Measurements from ENCODE around the gene TTC3. TPM values are rescaled to one million over a fixed set of nuclear protein-coding genes. Genes with fewer than 3 reads are reported as not detected.
"Not testable (repeated sequence)": the region's sequence is repeated elsewhere in the genome, so short reads cannot be mapped to it uniquely, and the experiment has no call there.

TTC3 gene
- 100 to 1,000 TPM; 289 to 556 TPM for total RNA-seq
- polyA plus RNA-seq (ENCODE audit: insufficient read length in 2 of 2) = 100 to 1,000 TPM; 197 to 300 TPM
- long read RNA-seq, donor 1, partial matches to known transcripts = 196 of 208 reads
- long read RNA-seq, donor 1, other reads (novel, unspliced or antisense) = 8 of 208 reads
- long read RNA-seq, donor 2, partial matches to known transcripts = 57 of 60 reads
- long read RNA-seq, donor 2, other reads (novel, unspliced or antisense) = 0 of 60 reads
- long read RNA-seq, donor 3, partial matches to known transcripts = 129 of 129 reads
- long read RNA-seq, donor 3, other reads (novel, unspliced or antisense) = 0 of 129 reads
- long read RNA-seq, donor 4, partial matches to known transcripts = 71 of 76 reads
- long read RNA-seq, donor 4, other reads (novel, unspliced or antisense) = 0 of 76 reads

- peak; percentile 93 to 99 (median 96) for DNase-seq (ENCODE audit: low read depth in 4 of 6, low spot score in 6 of 6)
- Histone ChIP-seq H3K36me3 (ENCODE audit: control insufficient read depth, insufficient read depth, low read length) (no peaks in the 10 kb centered on the region), H3K9me3 (ENCODE audit: control insufficient read depth, insufficient read depth, low read length) (no peaks in the 10 kb centered on the region), H3K27me3 (ENCODE audit: control insufficient read depth, insufficient read depth, low read length) (no peaks in the 10 kb centered on the region), H3K4me1 (ENCODE audit: control insufficient read depth, insufficient read depth, low read length) (peaks cover 14% of the 10 kb centered on the region), H3K4me3 (ENCODE audit: low read depth, low read length) (peak within 1 kb of the TSS; percentile 92), H3K27ac (ENCODE audit: low read depth, low read length) (peak within 1 kb of the TSS; percentile 98)
- under 1% methylated on average over 61 of the region's 61 CpGs for WGBS (ENCODE audit: insufficient coverage)
Observed at GRCh38 chr21:37072988-37073416, at the start of gene TTC3, which contains the start of gene PIGP. TTC3 (plus strand) TSS chr21:37073254; CDS start chr21:37087258, 14,004 bp downstream. PIGP (minus strand) TSS chr21:37073071; CDS start chr21:37072515, 556 bp downstream.

- peak overlapping the region; percentile 6 for H3K27ac ChIP-seq (ENCODE audit: low read depth, low read length)
- peak in 2 of 6 donors; percentile 13 to 79 for DNase-seq (ENCODE audit: low read depth in 4 of 6, low spot score in 6 of 6)
- no peak overlapping the region for H3K4me3 ChIP-seq (ENCODE audit: low read depth, low read length)
- no peaks in the 10 kb centered on the region for H3K9me3 ChIP-seq (ENCODE audit: control insufficient read depth, insufficient read depth, low read length)
- H3K36me3 ChIP-seq (ENCODE audit: control insufficient read depth, insufficient read depth, low read length) = no peaks in the 10 kb centered on the region
- H3K27me3 ChIP-seq (ENCODE audit: control insufficient read depth, insufficient read depth, low read length) = no peaks in the 10 kb centered on the region
- no peaks in the 10 kb centered on the region for H3K4me1 ChIP-seq (ENCODE audit: control insufficient read depth, insufficient read depth, low read length)
- 13% methylated on average over 2 of the region's 4 CpGs for WGBS (ENCODE audit: insufficient coverage)
Observed at GRCh38 chr21:37026499-37026898, 46.6 kb upstream of the TTC3 start.

- no peaks in the 10 kb centered on the region for H3K9me3 ChIP-seq (ENCODE audit: control insufficient read depth, insufficient read depth, low read length)
- H3K4me1 ChIP-seq (ENCODE audit: control insufficient read depth, insufficient read depth, low read length) = no peaks in the 10 kb centered on the region
- H3K27ac ChIP-seq (ENCODE audit: low read depth, low read length) = no peak overlapping the region
- no peak overlapping the region for H3K4me3 ChIP-seq (ENCODE audit: low read depth, low read length)
- H3K36me3 ChIP-seq (ENCODE audit: control insufficient read depth, insufficient read depth, low read length) = no peaks in the 10 kb centered on the region
- WGBS (ENCODE audit: insufficient coverage) = 83% methylated on average over 4 of the region's 4 CpGs
- DNase-seq (ENCODE audit: low read depth in 4 of 6, low spot score in 6 of 6) = peak in 1 of 6 donors; percentile 22
- no peaks in the 10 kb centered on the region for H3K27me3 ChIP-seq (ENCODE audit: control insufficient read depth, insufficient read depth, low read length)
Observed at GRCh38 chr21:37028570-37028969, 44.5 kb upstream of the TTC3 start.

- no peaks in the 10 kb centered on the region for H3K27me3 ChIP-seq (ENCODE audit: control insufficient read depth, insufficient read depth, low read length)
- no peak overlapping the region for H3K27ac ChIP-seq (ENCODE audit: low read depth, low read length)
- H3K9me3 ChIP-seq (ENCODE audit: control insufficient read depth, insufficient read depth, low read length) = no peaks in the 10 kb centered on the region
- H3K4me3 ChIP-seq (ENCODE audit: low read depth, low read length) = no peak overlapping the region
- no peak for DNase-seq (ENCODE audit: low read depth in 4 of 6, low spot score in 6 of 6)
- no peaks in the 10 kb centered on the region for H3K4me1 ChIP-seq (ENCODE audit: control insufficient read depth, insufficient read depth, low read length)
- no peaks in the 10 kb centered on the region for H3K36me3 ChIP-seq (ENCODE audit: control insufficient read depth, insufficient read depth, low read length)
- 86% methylated on average over 1 of the region's 4 CpGs for WGBS (ENCODE audit: insufficient coverage)
Observed at GRCh38 chr21:37030864-37031263, 42.2 kb upstream of the TTC3 start.

GRCh38 chr21:37032293-37032692 is 40.8 kb upstream of the TTC3 start:
- no peaks in the 10 kb centered on the region for H3K4me1 ChIP-seq (ENCODE audit: control insufficient read depth, insufficient read depth, low read length)
- H3K36me3 ChIP-seq (ENCODE audit: control insufficient read depth, insufficient read depth, low read length) = no peaks in the 10 kb centered on the region
- no peaks in the 10 kb centered on the region for H3K27me3 ChIP-seq (ENCODE audit: control insufficient read depth, insufficient read depth, low read length)
- H3K4me3 ChIP-seq (ENCODE audit: low read depth, low read length) = no peak overlapping the region
- DNase-seq (ENCODE audit: low read depth in 4 of 6, low spot score in 6 of 6) = no peak
- H3K9me3 ChIP-seq (ENCODE audit: control insufficient read depth, insufficient read depth, low read length) = no peaks in the 10 kb centered on the region
- no peak overlapping the region for H3K27ac ChIP-seq (ENCODE audit: low read depth, low read length)
- WGBS (ENCODE audit: insufficient coverage) = 79% methylated on average over 2 of the region's 5 CpGs

GRCh38 chr21:37032877-37033471 is 40.1 kb upstream of the TTC3 start:
- WGBS (ENCODE audit: insufficient coverage) = 67% methylated on average over 1 of the region's 4 CpGs

GRCh38 chr21:37034394-37034793 is 38.7 kb upstream of the TTC3 start:
- not testable (repeated sequence) for DNase-seq (ENCODE audit: low read depth in 4 of 6, low spot score in 6 of 6); H3K4me1 ChIP-seq (ENCODE audit: control insufficient read depth, insufficient read depth, low read length); H3K27me3 ChIP-seq (ENCODE audit: control insufficient read depth, insufficient read depth, low read length); H3K27ac ChIP-seq (ENCODE audit: low read depth, low read length); H3K36me3 ChIP-seq (ENCODE audit: control insufficient read depth, insufficient read depth, low read length); H3K9me3 ChIP-seq (ENCODE audit: control insufficient read depth, insufficient read depth, low read length); H3K4me3 ChIP-seq (ENCODE audit: low read depth, low read length)
- WGBS (ENCODE audit: insufficient coverage) = no CpG with 5 or more reads among the region's 4 CpGs

More at GRCh38 chr21:37032877-37033471, 40.1 kb upstream of the TTC3 start:
- no peak overlapping the region for H3K27ac ChIP-seq (ENCODE audit: low read depth, low read length)
- H3K4me3 ChIP-seq (ENCODE audit: low read depth, low read length) = no peak overlapping the region
- no peaks in the 10 kb centered on the region for H3K9me3 ChIP-seq (ENCODE audit: control insufficient read depth, insufficient read depth, low read length)
- H3K4me1 ChIP-seq (ENCODE audit: control insufficient read depth, insufficient read depth, low read length) = no peaks in the 10 kb centered on the region
- DNase-seq (ENCODE audit: low read depth in 4 of 6, low spot score in 6 of 6) = peak in 1 of 6 donors; percentile 7
- H3K36me3 ChIP-seq (ENCODE audit: control insufficient read depth, insufficient read depth, low read length) = no peaks in the 10 kb centered on the region
- H3K27me3 ChIP-seq (ENCODE audit: control insufficient read depth, insufficient read depth, low read length) = no peaks in the 10 kb centered on the region

- Histone ChIP-seq H3K4me1 (ENCODE audit: control insufficient read depth, insufficient read depth, low read length) (no peaks in the 10 kb centered on the region), H3K4me3 (ENCODE audit: low read depth, low read length) (no peak overlapping the region), H3K27me3 (ENCODE audit: control insufficient read depth, insufficient read depth, low read length) (no peaks in the 10 kb centered on the region), H3K9me3 (ENCODE audit: control insufficient read depth, insufficient read depth, low read length) (no peaks in the 10 kb centered on the region), H3K27ac (ENCODE audit: low read depth, low read length) (no peak overlapping the region), H3K36me3 (ENCODE audit: control insufficient read depth, insufficient read depth, low read length) (no peaks in the 10 kb centered on the region)
- DNase-seq (ENCODE audit: low read depth in 4 of 6, low spot score in 6 of 6) = no peak
- WGBS (ENCODE audit: insufficient coverage) = no CpG with 5 or more reads among the region's 4 CpGs
Observed at GRCh38 chr21:37036177-37036576, 36.9 kb upstream of the TTC3 start.

GRCh38 chr21:37039411-37040075 is 33.5 kb upstream of the TTC3 start:
- Histone ChIP-seq H3K27ac (ENCODE audit: low read depth, low read length) (no peak overlapping the region), H3K36me3 (ENCODE audit: control insufficient read depth, insufficient read depth, low read length) (no peaks in the 10 kb centered on the region), H3K9me3 (ENCODE audit: control insufficient read depth, insufficient read depth, low read length) (no peaks in the 10 kb centered on the region), H3K4me1 (ENCODE audit: control insufficient read depth, insufficient read depth, low read length) (no peaks in the 10 kb centered on the region), H3K4me3 (ENCODE audit: low read depth, low read length) (no peak overlapping the region), H3K27me3 (ENCODE audit: control insufficient read depth, insufficient read depth, low read length) (no peaks in the 10 kb centered on the region)
- 35% methylated on average over 2 of the region's 9 CpGs for WGBS (ENCODE audit: insufficient coverage)
- no peak for DNase-seq (ENCODE audit: low read depth in 4 of 6, low spot score in 6 of 6)

Data from spinal cord (tissue), 10 donors.